NCI-H2227 treated with DMSO at 0.1 percent for 48 hours (cell line): ENCODE data around the gene CAV1.
"Not testable (repeated sequence)": the region's sequence is repeated elsewhere in the genome, so short reads cannot be mapped to it uniquely, and the experiment has no call there.

ENCODE experiments used
- DNase-seq: peaks from one replicate; lab custom pipeline; 2025; lab: John Stamatoyannopoulos, UW

The CAV1 gene

DNA sequence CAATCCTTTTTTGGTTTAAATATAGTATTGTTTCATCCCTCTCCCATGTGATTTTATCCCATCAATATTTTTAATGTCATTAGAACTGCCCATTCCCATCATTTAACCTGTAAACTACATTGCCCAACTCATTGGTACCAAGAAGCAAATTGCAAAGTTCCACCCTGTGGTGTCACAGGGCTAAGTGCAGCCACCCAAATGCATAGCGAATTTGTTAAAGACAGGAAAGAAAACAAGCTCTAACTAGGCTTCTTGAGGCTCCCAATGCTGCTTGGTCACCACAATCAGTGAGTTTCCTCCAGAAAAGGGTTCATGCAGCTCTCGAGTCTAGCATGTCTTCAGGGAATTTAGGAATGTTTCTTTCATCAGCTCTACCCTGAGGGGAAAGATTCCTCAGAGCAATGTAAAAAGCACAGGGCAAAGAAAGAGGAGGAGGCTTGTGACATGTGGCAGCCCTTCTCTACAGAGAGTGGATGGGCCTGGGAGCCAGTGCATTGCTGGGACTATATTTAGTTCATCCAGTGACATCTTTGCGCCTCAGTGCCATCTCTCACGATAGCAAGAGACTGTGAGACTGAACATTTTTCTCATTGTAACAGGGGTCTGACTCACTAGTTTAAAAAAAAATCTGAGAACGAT, 58.1 kb downstream of the CAV1 start:
- DNase-seq: no peak

DNA sequence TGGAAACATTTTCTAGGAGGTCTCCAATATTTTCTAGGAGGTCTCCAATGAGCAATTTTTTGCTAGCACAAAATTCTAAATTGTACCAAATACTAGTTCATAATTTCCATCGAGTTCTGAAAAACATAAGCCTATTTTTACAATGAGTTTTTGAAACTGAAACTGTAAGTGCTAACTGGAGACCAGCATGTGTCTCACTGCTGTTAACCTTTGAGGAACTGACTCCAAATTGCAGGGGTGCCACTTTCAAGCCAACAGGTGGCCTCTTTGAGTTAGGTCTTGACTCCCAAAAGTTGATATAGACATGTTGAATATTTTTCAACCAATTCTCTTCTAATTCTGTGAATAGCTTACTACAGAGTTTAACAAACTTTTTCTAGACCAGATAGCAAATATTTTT, 58.8 kb downstream of the CAV1 start:
- DNase-seq: no peak

DNA sequence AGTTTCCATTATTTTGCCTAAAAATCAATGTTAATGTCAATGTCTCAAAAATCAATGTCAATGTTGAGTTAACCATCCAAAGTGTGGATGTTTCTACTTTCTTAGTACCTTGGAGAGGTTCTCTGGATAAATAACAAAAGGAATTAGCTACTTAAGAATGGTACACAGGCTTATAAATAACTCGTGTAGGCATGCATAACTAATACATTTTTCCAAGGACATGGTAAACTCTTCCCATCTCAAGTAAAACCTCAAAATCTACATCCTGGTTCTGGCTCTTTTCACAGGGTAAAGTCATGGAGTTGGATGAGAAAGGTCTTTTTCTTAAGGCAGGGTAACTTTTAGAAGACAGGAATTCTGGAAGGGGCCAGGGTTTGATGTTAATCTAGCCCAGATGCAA, 59.9 kb downstream of the CAV1 start:
- no peak for DNase-seq

DNA sequence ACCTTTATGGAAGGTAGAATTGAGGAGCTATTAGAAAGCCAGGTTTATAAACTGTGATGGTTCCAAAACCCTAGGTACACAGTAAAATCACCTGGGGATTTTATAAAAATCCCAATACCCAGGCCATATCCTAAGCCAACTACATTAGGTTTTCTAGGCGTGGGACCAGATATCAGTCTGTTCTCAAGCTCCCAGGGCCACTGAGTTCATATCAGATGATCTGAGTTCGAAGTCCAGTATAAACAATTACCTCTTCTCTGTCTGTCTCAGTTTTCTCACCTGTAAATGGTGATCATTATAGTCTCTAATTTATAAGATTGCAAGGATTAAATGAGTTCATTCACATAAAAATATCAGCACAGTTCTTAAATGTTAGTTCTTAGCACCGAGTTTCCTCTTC, 60.6 kb downstream of the CAV1 start:
- DNase-seq: no peak

DNA sequence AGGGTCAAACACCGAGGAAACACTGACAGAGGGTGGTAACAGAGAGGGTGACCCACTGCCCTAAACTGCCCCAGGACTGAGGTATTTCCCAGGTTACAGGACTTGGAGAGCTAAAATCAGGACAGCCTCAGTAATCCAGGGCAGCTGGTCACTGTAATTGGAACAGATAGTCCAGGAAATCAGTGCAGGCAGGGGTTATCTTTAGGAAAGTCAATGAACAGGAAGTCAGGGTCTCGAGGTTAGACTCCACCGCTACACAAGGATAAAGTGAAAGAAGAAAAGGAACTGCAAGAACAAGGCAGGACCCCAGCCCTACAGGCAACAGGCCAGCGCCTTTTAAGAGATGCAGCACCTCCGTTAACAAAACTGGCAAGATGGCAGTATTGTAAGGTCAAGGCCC, 61.1 kb downstream of the CAV1 start:
- no peak for DNase-seq

DNA sequence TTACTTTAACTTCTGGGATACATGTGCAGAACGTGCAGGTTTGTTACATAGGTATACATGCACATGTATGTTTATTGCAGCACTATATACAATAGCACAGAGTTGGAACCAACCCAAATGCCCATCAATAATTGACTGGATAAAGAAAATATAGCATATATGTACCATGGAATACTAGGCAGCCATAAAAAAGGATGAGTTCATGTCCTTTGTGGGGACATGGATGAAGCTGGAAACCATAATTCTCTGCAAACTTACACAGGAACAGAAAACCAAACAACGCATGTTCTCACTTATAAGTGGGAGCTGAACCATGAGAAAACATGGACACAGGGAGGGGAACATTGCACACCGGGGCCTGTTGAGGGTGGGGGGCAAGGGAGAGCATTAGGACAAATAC, 62.4 kb downstream of the CAV1 start:
- not testable (repeated sequence) for DNase-seq

DNA sequence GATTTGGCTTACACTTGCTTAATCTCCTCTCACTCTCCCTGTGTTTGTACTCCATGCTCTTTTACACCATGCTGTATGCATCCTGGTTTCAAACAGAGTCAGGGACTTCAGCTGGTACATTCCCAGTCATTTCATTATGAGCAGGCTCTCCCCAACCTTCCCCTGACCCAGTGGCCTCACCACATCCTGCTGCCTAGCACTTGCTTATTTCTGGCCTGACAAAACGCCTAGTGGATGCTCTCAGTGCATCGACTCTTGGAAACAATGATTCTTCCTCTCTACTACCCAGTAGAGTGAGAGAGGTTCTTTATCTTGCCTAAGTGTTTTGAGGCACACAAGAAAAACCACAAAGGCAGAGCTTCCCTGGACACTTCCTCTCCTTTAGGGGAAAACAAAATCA, 63.4 kb downstream of the CAV1 start:
- DNase-seq: no peak

DNA sequence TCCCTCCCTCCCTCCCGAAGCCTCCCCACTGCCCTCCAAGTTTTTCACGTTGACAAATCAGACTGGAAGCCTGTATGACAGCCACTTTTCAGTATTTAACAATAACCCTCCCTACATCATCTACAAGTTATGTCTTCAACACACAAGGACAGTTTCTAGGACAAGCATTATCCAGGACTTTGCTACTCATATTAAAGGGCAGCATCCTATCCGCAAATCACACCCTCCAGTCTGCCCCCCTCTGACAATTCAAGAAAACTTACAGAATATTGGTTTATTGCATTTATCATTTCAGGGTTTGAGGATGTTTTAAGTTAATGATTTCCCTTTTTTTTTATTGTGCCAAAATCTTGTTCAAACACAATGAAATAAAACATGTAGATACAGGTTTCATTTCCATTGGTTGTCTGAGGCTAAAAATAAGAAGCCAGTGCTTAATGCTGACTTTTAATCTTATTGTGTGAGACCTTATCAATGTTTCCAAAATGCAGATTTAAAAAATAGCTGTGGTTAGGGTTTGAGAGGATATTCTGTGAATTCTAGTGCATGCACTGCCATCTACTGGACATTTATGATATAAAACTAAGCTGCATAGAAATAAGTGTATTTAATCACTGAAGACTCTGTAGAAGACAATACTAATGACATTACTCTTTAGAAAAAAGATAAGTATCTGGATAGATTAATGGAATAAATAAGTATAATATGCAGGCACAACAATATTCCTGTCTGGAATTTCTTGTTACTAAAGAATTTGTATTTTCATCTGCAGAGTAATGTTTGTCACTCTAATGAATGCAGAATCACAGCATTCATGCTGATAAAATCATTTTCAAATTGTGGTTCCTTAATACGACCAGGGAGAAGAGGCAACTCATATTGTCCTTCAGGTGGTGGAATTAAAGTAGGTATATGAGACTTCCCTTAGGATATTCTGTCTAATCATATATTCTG, 64.1 kb downstream of the CAV1 start:
- peak; percentile 17 for DNase-seq

DNA sequence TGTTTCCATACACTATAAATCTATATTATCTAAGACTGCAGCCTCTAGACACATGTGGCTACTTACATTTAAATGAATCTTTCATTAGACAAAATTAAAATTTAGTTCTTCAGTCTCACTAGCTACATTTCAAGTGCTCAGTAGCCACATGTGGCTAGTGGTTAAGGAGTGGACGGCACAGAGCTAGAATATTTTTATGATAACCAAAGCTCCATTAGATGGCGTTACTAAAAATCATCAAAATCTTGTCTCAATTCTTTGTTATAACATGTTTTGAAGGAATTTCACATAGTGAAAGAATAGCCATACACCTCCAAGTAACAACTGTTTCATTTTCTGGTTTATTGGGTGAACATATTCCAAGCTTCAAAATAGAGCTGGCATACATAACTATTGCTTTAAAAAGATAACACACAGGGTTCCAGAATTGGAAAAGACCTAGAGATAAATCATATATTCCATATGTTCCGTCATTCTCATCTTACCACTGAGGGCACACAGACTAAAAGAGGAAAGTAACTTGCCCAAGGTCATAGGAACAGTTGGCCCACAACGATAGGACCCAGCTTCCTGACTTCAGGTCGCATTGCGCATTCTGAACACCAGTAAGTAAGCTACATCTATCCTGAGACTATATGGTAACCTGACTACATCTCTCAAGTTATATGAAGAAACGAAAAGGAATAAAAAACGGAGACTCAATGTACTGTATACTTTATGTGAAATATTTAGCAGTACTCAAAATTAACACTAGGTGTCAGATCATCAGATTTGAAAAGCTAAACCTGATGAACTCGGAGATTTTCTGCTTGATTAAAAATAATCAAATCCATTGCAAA, 66.6 kb downstream of the CAV1 start:
- peak; percentile 42 for DNase-seq

DNA sequence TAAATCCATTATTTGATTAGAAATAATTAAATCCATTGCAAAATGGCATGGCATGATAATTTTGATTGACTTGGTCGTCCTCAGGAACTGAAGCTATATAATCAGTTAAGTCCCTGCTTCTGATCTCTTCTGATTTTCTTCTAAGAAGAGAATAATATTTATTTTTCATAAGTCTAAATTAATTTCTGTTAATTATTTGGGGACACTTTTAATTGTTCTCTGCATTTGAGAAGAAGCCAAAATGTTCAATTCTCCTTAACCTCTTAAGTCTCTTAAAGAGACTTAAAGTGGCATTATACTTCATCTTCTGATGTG, 67.2 kb downstream of the CAV1 start:
- DNase-seq: peak; percentile 42

DNA sequence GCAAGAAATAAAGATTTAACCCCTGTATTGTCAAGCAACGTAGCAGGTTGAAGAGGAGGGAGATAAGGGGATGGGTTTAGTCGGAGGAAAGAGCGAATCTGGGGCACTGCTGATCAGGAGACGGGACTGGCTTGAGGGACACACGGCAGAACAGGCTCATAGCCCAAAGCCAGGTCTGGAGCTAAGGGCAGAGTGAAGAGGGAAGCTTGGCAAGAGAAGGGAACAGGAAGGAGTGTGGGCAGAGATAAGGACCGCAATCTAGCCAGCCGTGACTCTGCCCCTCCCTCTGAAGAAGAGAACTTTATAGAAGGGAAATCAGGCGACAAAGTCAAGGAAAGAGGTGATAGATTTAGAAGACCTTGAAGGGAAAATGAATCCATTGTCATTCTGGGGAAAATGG, 67.6 kb downstream of the CAV1 start:
- no peak for DNase-seq

DNA sequence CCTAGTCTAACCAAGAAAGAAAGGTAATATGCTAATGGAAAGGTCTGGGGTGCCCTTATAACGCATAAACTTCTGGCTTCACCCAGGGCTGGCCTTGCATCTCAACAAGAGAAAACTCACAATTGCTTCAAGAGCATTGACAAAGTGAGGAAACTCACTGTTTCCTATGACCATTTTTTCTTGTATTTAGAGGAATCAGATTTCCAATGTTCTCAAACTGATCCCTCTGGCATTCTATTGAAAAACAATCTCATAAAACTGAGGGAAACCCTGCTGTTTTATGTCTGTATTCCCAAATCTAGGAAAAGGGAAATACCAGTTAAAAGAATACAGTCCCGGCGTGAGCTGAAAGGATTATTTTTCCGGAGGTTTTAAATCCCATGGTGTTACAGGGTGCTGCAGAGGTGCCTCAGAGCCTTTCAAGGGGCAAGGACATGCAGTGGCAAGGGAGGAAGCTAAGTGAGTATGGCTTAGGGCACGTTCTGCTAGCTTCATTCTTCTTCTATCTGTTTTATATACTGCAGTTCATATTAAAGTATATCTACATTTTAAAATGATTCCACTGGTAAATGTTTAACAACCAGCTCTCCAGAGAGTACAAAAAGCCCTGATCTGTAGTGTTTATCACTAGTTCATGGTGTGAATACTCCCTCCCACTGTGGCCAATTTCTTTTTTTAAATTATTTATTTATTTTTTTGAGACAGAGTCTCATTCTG, 68.7 kb downstream of the CAV1 start:
- DNase-seq: no peak

DNA sequence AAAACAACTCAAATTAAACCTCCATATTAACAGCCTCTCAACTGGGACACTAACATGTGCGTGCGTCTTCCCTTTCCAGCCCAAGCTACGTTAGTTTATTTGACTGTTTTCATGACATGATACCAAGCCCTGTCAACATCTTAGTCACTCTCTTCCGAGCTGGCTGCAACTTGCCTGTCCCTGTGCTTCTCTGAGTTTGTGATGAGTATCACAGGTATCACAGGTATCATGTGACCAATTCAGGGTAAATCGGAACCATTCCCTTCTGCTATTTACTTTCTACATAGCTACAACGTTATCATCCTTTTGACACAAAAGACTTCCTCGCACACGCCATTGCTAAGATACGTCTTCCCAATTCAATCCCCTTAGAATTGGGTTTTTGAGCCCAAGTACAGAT, 70.2 kb downstream of the CAV1 start:
- DNase-seq: no peak

DNA sequence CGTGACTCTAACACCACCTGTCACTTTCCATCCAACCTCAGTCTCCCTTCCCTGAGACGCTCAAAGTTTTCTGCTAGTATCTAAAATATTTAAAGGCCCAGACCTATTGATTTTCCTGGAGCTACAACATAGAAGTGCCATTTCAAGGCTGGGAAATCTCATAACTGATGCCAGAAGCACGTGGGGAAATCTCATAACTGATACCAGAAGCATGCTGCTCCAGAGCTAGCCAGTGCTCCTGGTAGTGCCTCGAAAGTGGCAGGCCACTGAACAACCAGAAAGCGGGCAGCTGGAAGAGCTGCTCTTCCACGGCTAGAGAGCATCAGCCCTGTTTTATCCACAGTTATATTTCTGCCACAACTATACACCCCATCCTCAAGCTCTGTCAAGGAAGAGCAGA, 72.5 kb downstream of the CAV1 start:
- no peak for DNase-seq

DNA sequence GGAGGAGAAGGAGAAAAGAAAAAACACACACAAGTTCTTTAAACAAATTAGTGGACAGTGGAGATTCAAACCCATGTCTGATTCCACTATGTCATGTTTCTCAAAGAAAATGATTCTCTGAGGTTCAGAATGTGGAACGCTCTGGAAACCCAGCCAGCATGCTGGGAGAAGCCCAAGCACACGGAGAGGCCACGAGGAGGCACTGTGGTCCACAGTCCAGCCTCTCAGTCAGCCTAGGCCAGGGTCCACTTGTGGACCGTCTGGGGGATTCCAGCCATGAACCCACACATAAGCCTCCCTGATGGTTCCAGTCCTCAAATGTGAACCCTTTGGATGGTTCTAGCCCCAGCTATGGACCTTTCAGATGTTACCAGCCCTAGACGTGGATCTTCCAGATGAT, 73.4 kb downstream of the CAV1 start:
- DNase-seq: no peak

DNA sequence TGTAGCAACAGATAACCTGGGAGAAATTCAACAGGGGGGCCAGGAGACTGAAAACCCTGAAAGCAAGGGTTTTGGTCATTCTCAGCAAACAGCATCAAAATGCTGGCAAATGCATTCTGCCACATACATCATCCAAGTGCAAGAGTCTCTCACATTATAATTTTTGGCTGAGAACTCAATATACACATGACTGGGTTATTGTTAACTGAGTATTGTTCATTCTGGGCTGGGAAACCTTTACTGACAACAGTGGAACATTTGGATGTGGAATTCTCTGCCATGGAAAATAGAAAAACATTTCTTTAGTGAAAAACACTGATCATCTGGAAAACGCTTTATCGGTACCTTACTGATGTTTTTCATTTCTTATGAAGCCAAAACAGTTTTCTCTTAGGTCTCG, 74.0 kb downstream of the CAV1 start:
- DNase-seq: no peak

DNA sequence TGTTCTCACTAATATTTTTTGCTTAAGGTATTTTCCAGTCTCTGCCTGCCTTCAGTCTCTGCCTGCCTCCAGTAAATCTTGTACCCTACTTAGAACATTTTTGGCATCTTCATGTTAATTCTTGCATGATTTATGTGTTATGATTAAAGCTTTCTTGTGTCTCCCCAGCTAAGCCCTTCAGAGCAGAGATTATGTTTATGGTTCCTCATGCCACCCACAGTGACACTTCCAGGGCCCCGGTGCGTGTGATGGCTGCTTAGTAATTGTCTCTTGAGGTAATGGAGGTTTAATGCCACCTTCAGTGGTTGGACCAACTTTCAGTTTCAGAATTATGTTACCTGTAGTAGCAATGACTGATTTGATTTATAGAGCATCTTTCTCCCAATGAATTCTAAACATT, 76.6 kb downstream of the CAV1 start:
- DNase-seq: no peak

DNA sequence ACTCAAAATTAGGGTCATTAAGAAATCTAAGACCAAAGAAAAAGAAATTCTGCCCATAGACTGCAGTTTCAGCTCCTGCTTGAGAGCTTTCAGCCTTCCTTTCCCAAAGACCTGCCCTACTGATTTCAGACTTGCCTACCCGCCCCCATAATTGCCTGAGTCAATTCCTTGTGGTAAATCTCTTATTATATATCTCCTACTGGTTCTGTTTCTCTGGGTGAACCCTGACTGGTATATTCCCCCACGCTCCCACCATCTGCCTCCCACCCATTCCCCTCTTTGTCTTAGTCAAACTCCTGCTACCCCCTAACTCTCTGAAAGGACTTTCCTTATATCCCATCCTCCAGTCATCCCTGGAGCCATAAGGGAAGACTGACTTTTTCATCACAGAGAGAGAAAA, 82.5 kb downstream of the CAV1 start:
- DNase-seq: no peak

DNA sequence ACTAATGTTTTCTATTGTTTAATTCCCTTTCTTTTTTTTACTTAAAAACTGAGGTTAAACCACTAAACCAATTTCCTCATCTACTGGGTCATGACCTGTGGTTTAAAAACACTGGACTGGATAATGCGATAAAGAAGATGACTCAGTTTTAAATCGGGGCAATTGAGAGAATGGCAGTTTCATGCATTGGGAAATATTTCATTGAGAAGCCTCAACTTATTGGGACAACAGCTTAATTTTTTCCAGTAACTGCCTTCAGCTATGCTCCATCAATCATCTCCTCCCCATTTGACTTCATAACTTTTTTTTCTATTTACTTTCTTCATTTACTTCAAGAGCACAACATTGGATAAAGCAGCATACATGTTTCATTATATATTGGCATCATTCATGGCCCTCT, 85.4 kb downstream of the CAV1 start:
- DNase-seq: no peak

DNA sequence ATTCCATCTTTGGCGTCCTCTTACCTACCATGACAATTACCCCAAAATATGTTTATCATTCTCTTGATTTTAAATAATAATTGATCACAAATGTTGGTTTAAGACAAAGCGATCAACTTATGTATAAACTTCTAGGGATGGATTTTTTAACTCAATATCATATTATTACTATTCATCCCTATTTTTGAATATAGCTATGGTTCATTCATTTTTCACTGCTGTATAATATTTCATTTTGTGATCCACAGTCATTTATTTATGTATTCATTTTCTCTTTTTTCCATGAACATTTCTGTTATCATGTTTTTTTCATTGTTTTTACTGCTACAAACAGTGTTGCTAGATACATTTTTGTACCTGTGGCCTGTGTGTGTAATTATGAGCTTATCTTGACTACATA, 85.9 kb downstream of the CAV1 start:
- DNase-seq: no peak
